ENCODE data around the gene ARHGAP25. TPM values are rescaled to one million over a fixed set of nuclear protein-coding genes. Genes with fewer than 3 reads are reported as not detected.

The ARHGAP25 gene
- total RNA-seq, 1 donor from 2014 or later, result 0.08 TPM

DNA sequence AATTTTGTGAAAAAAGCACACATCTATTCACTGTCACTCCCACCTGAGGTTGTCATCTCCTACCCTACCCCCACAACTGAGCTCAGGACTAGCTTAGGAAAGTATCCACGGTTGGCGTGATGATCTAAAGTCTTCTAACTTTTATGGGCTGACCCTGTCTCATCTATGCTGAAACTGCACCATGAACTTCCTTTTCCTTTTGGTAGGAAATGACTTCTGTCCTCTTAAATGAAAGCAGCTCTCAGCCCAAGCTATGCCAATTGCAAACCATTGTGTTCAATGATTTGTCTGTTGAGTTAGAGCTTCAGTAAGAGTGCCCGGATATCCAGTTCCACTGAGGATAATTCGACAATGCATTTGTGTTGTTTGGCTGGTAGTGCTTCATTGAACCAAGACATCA is 52.7 kb downstream of the ARHGAP25 start:
- TF ChIP-seq, protein P1, sequence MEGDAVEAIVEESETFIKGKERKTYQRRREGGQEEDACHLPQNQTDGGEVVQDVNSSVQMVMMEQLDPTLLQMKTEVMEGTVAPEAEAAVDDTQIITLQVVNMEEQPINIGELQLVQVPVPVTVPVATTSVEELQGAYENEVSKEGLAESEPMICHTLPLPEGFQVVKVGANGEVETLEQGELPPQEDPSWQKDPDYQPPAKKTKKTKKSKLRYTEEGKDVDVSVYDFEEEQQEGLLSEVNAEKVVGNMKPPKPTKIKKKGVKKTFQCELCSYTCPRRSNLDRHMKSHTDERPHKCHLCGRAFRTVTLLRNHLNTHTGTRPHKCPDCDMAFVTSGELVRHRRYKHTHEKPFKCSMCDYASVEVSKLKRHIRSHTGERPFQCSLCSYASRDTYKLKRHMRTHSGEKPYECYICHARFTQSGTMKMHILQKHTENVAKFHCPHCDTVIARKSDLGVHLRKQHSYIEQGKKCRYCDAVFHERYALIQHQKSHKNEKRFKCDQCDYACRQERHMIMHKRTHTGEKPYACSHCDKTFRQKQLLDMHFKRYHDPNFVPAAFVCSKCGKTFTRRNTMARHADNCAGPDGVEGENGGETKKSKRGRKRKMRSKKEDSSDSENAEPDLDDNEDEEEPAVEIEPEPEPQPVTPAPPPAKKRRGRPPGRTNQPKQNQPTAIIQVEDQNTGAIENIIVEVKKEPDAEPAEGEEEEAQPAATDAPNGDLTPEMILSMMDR (IDR thresholded peaks at IDR 0.05; ENCODE audit: insufficient read depth, low read length, poor library complexity, severe bottlenecking), result no peak

DNA sequence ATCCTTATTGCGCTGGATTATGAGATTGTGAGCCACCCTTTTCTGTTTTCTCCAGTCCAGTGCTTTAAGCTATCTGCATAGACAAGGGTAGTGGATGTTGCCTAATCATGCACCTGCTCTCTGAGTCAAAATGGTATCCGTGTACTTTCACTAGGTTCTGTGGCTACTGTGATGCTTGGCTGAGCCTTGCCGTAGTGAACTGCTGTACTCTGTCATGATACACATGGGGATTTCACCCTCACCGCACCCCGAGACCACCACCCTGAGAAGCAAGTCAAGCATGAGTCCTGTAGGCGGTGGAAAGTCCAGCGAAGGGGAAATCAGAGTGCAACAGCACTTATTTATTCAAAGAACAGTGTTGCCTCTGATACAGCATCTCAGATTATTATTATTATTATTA is 55.0 kb downstream of the ARHGAP25 start:
- DNase-seq (ENCODE audit: low read depth), result no peak
- TF ChIP-seq, protein P1 (IDR thresholded peaks at IDR 0.05; ENCODE audit: insufficient read depth, low read length, poor library complexity, severe bottlenecking), result no peak
- H3K4me3 ChIP-seq (ENCODE audit: low read depth, low read length), result no peak overlapping the region
- no peaks in the 10 kb centered on the region for H3K36me3 ChIP-seq (ENCODE audit: control insufficient read depth, insufficient read depth, low read length)
- no peaks in the 10 kb centered on the region for H3K27me3 ChIP-seq (ENCODE audit: control insufficient read depth, insufficient read depth, low read length)

More for the DNA sequence above, 52.7 kb downstream of the ARHGAP25 start:
- no peaks in the 10 kb centered on the region for H3K27me3 ChIP-seq (ENCODE audit: control insufficient read depth, insufficient read depth, low read length)
- H3K4me3 ChIP-seq (ENCODE audit: low read depth, low read length), result no peak overlapping the region
- H3K36me3 ChIP-seq (ENCODE audit: control insufficient read depth, insufficient read depth, low read length), result no peaks in the 10 kb centered on the region
- DNase-seq (ENCODE audit: low read depth), result no peak

DNA sequence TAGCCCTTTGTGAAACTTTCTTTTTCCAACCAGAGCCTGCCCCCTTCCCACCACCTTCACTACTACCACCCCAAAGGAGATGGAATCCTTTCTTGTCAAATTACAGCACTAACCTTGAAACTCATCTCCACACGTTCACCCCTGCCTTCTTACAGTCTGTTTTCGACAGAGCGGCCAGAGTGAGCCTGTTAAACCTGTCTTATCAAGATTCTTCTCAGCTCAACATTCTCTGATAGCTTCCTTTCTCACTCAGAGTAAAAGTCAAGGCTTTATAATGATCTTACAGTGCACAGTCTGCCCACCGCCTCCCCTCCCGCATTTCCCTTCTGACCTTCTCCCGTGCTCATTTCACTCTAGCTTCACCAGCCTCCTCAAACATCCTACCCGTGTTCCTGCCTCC is 56.0 kb downstream of the ARHGAP25 start:
- Histone ChIP-seq H3K27me3 (ENCODE audit: control insufficient read depth, insufficient read depth, low read length) (no peaks in the 10 kb centered on the region), H3K36me3 (ENCODE audit: control insufficient read depth, insufficient read depth, low read length) (no peaks in the 10 kb centered on the region), H3K4me3 (ENCODE audit: low read depth, low read length) (no peak overlapping the region)
- TF ChIP-seq, protein P1 (IDR thresholded peaks at IDR 0.05; ENCODE audit: insufficient read depth, low read length, poor library complexity, severe bottlenecking), result no peak
- DNase-seq (ENCODE audit: low read depth), result no peak

DNA sequence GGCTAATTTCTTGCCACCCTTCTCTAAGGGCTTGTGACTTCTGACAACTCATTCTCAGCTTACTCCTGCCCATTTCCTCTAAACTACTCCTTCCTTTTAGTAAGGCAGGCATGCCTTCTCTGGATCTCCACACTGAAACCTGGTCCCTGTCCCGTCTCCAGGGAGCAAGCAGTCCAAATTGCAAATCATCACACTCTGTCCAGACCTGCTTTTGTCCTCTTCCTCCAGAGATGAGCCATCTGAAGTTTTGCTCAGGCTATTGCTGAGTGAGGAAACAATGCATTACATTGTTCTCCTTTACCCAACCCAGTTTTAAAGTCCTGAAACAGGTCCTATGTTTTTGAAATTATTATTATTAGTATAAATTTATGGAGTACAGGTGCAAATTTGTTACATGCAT is 57.3 kb downstream of the ARHGAP25 start:
- Histone ChIP-seq H3K27me3 (ENCODE audit: control insufficient read depth, insufficient read depth, low read length) (no peaks in the 10 kb centered on the region), H3K4me3 (ENCODE audit: low read depth, low read length) (no peak overlapping the region), H3K36me3 (ENCODE audit: control insufficient read depth, insufficient read depth, low read length) (no peaks in the 10 kb centered on the region)
- DNase-seq (ENCODE audit: low read depth), result no peak
- TF ChIP-seq, protein P1 (IDR thresholded peaks at IDR 0.05; ENCODE audit: insufficient read depth, low read length, poor library complexity, severe bottlenecking), result no peak

DNA sequence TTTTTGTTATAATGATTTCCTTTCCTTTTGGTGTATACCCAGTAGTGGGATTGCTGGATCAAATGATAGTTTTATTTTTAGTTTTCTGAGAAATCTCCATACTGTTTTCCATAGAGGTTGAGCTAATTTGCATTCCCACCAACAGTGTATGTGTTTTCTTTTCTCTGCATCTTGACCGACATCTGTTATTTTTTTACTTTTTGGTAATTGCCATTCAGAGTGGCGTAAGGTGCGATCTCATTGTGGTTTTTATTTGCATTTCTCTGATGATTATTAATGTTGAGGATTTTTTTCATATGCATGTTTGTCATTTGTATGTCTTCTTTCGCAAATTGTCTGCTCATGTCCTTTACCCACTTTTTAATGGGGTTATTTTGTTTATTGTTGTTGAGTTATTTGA is 58.1 kb downstream of the ARHGAP25 start:
- no peaks in the 10 kb centered on the region for H3K27me3 ChIP-seq (ENCODE audit: control insufficient read depth, insufficient read depth, low read length)
- TF ChIP-seq, protein P1 (IDR thresholded peaks at IDR 0.05; ENCODE audit: insufficient read depth, low read length, poor library complexity, severe bottlenecking), result no peak
- DNase-seq (ENCODE audit: low read depth), result no peak
- no peak overlapping the region for H3K4me3 ChIP-seq (ENCODE audit: low read depth, low read length)
- no peaks in the 10 kb centered on the region for H3K36me3 ChIP-seq (ENCODE audit: control insufficient read depth, insufficient read depth, low read length)

DNA sequence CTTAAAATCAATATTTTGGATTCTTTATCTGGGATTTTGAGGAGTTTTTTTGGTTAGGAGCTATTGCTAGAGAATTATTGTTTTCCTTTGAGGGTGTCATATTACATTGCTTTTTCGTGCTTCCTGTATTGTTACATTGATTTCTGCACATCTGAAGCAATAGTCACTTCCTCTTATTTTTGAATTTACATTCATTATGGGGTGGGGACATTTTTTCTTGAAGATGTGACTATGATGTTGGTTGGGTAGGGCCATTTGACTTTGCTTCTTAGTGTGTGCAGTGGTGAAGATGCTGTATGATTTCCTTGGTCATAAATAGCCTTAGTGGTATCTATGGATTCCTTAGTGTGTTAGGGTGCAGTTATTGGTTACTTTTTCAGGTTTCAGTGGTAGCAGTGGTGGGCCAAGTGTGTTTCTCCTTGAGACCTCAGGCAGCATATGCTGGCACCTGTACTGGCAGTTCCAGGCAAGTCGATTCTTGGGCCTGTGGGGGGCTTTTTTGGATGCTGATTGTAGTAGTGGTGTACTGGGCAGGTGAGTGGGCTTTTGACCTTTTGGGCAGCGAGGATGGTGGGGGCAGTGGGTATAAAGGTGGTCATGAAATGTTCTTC is 61.8 kb downstream of the ARHGAP25 start:
- no peak overlapping the region for H3K4me3 ChIP-seq (ENCODE audit: low read depth, low read length)
- no peaks in the 10 kb centered on the region for H3K27me3 ChIP-seq (ENCODE audit: control insufficient read depth, insufficient read depth, low read length)
- no peaks in the 10 kb centered on the region for H3K36me3 ChIP-seq (ENCODE audit: control insufficient read depth, insufficient read depth, low read length)
- no peak for DNase-seq (ENCODE audit: low read depth)
- TF ChIP-seq, protein P1 (IDR thresholded peaks at IDR 0.05; ENCODE audit: insufficient read depth, low read length, poor library complexity, severe bottlenecking), result no peak
